B cell (primary cell): ENCODE data around the gene ADGRD2. TPM values are rescaled to one million over a fixed set of nuclear protein-coding genes. Genes with fewer than 3 reads are reported as not detected.

Experiments
- ATAC-seq: fragments of 200-7000 bp; cut with Tn5 transposase; one replicate; pipeline ENCODE4 v1.10.0; 2021; ENCODE audit warnings: low read depth, mild to moderate bottlenecking, moderate number of reproducible peaks, moderate library complexity
- CTCF ChIA-PET: fragments of 350-600 bp; sonication (Branson Sonifier 250); formaldehyde crosslinking; loops from one replicate; lab custom pipeline; 2021; ENCODE audit warnings: antibody characterized with exemption, inconsistent platforms; lab: Charles Lee
- POLR2A ChIA-PET: fragments of 350-600 bp; sonication (Branson Sonifier 250); formaldehyde crosslinking; loops from one replicate; lab custom pipeline; 2021; ENCODE audit warnings: antibody characterized with exemption; lab: Charles Lee
- DNase-seq: peaks from one replicate; pipeline ENCODE4 v3.0.0; 2013
- H2AFZ ChIP-seq: 2 replicates; pipeline ENCODE4 v1.6.1; 2012; ENCODE audit warnings: mild to moderate bottlenecking, low read depth, low read length; ENCODE audit not compliant: insufficient read depth, poor library complexity, severe bottlenecking
- H3K27ac ChIP-seq, 2 donors: 1 replicate in 1 of 2; 2 replicates in 1 of 2; pipeline ENCODE4 v1.5.1; 2012 to 2013; ENCODE audit warnings: low read length in 2 of 2, mild to moderate bottlenecking in 2 of 2, moderate library complexity in 1 of 2
- H3K27me3 ChIP-seq, 4 experiments: fragments of 200-600 bp in 1 of 4; sonication (generic) in 1 of 4; replicated peaks in 1 of 4; 1 replicate in 2 of 4; 2 replicates in 2 of 4; pipeline versions ENCODE4 v1.6.1 to v1.7.0; 2013 to 2016; ENCODE audit warnings: low read length in 3 of 4, mild to moderate bottlenecking in 2 of 4, mixed read lengths in 1 of 4, moderate library complexity in 1 of 4; ENCODE audit not compliant: insufficient read depth in 4 of 4, control insufficient read depth in 3 of 4; ENCODE audit errors: control extremely low read depth in 1 of 4
- H3K36me3 ChIP-seq, 2 experiments: replicated peaks in 1 of 2; 1 replicate in 1 of 2; 2 replicates in 1 of 2; pipeline versions ENCODE4 v1.6.1 to v1.7.1; 2013; ENCODE audit warnings: low read length in 1 of 2; ENCODE audit not compliant: insufficient read depth in 2 of 2, control insufficient read depth in 1 of 2; ENCODE audit errors: control extremely low read depth in 1 of 2, extremely low read depth in 1 of 2
- H3K4me1 ChIP-seq, 2 donors: fragments of 200-600 bp in 1 of 2; sonication (generic) in 1 of 2; 1 replicate in 1 of 2; 2 replicates in 1 of 2; pipeline versions ENCODE4 v1.5.1 to v1.6.1; 2013 to 2017; ENCODE audit warnings: low read length in 2 of 2; ENCODE audit not compliant: control insufficient read depth in 2 of 2, insufficient read depth in 2 of 2
- H3K4me2 ChIP-seq: replicated peaks from 2 replicates; pipeline ENCODE3; 2012; ENCODE audit warnings: mild to moderate bottlenecking, low read depth, low read length; ENCODE audit not compliant: poor library complexity, severe bottlenecking
- H3K4me3 ChIP-seq, 5 experiments: fragments of 200-600 bp in 1 of 5; sonication (generic) in 1 of 5; 1 replicate in 3 of 5; 2 replicates in 2 of 5; pipeline versions ENCODE4 v1.5.1 to v1.7.0; 2011 to 2016; ENCODE audit warnings: low read length in 4 of 5, mild to moderate bottlenecking in 4 of 5, low read depth in 2 of 5, control low read depth in 1 of 5, moderate library complexity in 1 of 5; ENCODE audit not compliant: insufficient read depth in 1 of 5; ENCODE audit errors: control extremely low read depth in 1 of 5, extremely low read depth in 1 of 5
- H3K79me2 ChIP-seq: fragments of 200-600 bp; sonication (generic); one replicate; pipeline ENCODE4 v1.6.0; 2016; ENCODE audit warnings: low read length; ENCODE audit not compliant: control insufficient read depth, insufficient read depth
- H3K9ac ChIP-seq: fragments of 200-600 bp; sonication (generic); 2 replicates; pipeline ENCODE4 v1.6.1; 2017; ENCODE audit warnings: mild to moderate bottlenecking, low read length, moderate library complexity
- H3K9me3 ChIP-seq, 3 donors: one replicate each; pipeline versions ENCODE4 v1.6.1 to v1.7.1; 2013; ENCODE audit warnings: low read length in 2 of 3; ENCODE audit not compliant: control insufficient read depth in 2 of 3, insufficient read depth in 1 of 3; ENCODE audit errors: control extremely low read depth in 1 of 3
- H4K20me1 ChIP-seq: 2 replicates; pipeline ENCODE4 v1.6.0; 2012; ENCODE audit warnings: mild to moderate bottlenecking, low read length; ENCODE audit not compliant: insufficient read depth, control insufficient read depth, poor library complexity, severe bottlenecking
- H3K27ac Mint-ChIP-seq: one replicate; pipeline ENCODE4 v1.8.0; 2021; ENCODE audit warnings: mixed read lengths
- H3K27me3 Mint-ChIP-seq: one replicate; pipeline ENCODE4 v1.8.0; 2021; ENCODE audit warnings: mixed read lengths
- H3K4me1 Mint-ChIP-seq: one replicate; pipeline ENCODE4 v1.8.0; 2021; ENCODE audit warnings: mixed read lengths
- H3K4me3 Mint-ChIP-seq: one replicate; pipeline ENCODE4 v1.8.0; 2021; ENCODE audit warnings: mixed read lengths
- H3K9me3 Mint-ChIP-seq: one replicate; pipeline ENCODE4 v1.8.0; 2022; ENCODE audit warnings: mixed read lengths; ENCODE audit not compliant: insufficient read depth
- EZH2 ChIP-seq: IDR thresholded peaks from 2 replicates; pipeline ENCODE4 v1.6.1; 2012; ENCODE audit warnings: borderline replicate concordance, low read depth, mild to moderate bottlenecking, moderate library complexity, low read length; ENCODE audit not compliant: insufficient read depth, poor library complexity, severe bottlenecking
- WGBS: methylation state at CpG from one replicate; pipeline ENCODE4 v1.1.5; 2013; ENCODE audit warnings: missing lambda C conversion rate; ENCODE audit not compliant: insufficient coverage; 5-methylcytosine and 5-hydroxymethylcytosine counted together
- intact Hi-C: fragments of 100-400 bp; cut with micrococcal nuclease; formaldehyde crosslinking; loops from one replicate; pipeline ENCODE4 v1.10.0; 2022
- polyA plus RNA-seq: library from polyadenylated mRNA; depleted of rRNA; stranded (reverse); fragments of >200 nt; gene quantifications from 2 replicates; pipeline ENCODE4 v1.2.3, GENCODE V29; 2012
- total RNA-seq, 2 donors: library from RNA; stranded (reverse); fragments of 120-200 nt in 1 of 2; gene quantifications; 1 replicate in 1 of 2; 2 replicates in 1 of 2; pipeline versions ENCODE4 v1.2.3 to v1.2.4, GENCODE V29; 2013 to 2022
- TF ChIP-seq, protein P1 (sequence below): fragments of 200-600 bp; IDR thresholded peaks from one replicate; pipeline ENCODE4 v1.8.0; 2022; ENCODE audit warnings: antibody characterized with exemption, mild to moderate bottlenecking

ADGRD2 gene
- total and polyA plus RNA-seq, 2 donors (not counting 1 experiment from before 2014, with no cell fraction given), result not detected

GRCh38 chr9:124436320-124436719 is 13.9 kb upstream of the ADGRD2 start:
- Histone ChIP-seq H3K4me1 (no peaks in the 10 kb centered on the region), H3K4me2 (no peak overlapping the region), H3K4me3 (no peak overlapping the region), H2AFZ (no peak overlapping the region), H3K79me2 (no peaks in the 10 kb centered on the region), H4K20me1 (no peaks in the 10 kb centered on the region), H3K36me3 (no peaks in the 10 kb centered on the region), H3K27ac (no peak overlapping the region), H3K9ac (no peak overlapping the region), H3K27me3 (peaks cover 0 to 6% (median 0%) of the 10 kb centered on the region in 4 experiments), H3K9me3 (peaks cover 0 to 20% (median 5%) of the 10 kb centered on the region in 3 donors)
- Mint-ChIP-seq H3K27ac (no peak overlapping the region), H3K9me3 (peaks cover 3% of the 10 kb centered on the region), H3K4me1 (no peaks in the 10 kb centered on the region), H3K4me3 (no peak overlapping the region), H3K27me3 (peaks cover 23% of the 10 kb centered on the region)
- ATAC-seq (no peak), DNase-seq (no peak)
- CTCF ChIA-PET, result no interaction called here
- POLR2A ChIA-PET, result no interaction called here
- TF ChIP-seq EZH2, result no peak
- TF ChIP-seq, protein P1, sequence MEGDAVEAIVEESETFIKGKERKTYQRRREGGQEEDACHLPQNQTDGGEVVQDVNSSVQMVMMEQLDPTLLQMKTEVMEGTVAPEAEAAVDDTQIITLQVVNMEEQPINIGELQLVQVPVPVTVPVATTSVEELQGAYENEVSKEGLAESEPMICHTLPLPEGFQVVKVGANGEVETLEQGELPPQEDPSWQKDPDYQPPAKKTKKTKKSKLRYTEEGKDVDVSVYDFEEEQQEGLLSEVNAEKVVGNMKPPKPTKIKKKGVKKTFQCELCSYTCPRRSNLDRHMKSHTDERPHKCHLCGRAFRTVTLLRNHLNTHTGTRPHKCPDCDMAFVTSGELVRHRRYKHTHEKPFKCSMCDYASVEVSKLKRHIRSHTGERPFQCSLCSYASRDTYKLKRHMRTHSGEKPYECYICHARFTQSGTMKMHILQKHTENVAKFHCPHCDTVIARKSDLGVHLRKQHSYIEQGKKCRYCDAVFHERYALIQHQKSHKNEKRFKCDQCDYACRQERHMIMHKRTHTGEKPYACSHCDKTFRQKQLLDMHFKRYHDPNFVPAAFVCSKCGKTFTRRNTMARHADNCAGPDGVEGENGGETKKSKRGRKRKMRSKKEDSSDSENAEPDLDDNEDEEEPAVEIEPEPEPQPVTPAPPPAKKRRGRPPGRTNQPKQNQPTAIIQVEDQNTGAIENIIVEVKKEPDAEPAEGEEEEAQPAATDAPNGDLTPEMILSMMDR, result no peak
- intact Hi-C loops, result no loop called here

DNA sequence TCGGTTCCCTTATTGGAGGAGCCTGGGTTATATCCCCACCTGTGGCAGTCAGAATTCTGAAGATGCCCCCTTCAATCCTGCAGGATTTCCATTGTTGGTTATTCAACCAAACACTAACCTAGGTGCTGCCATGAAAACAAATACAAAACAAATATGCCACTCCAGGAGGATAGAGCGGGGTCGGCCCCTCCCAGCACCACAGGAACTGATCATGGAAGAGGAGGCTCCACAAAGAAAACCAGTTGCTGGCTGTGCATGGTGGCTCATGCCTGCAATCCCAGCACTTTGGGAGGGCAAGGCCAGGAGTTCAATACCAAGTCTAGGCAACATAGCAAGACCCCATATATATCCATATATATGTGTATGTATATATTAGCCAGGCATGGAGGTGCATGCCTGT is 13.2 kb upstream of the ADGRD2 start:
- ChIA-PET CTCF (no interaction called here), POLR2A (no interaction called here)
- Histone ChIP-seq H3K9me3 (peaks cover 0 to 20% (median 5%) of the 10 kb centered on the region in 3 donors), H3K79me2 (no peaks in the 10 kb centered on the region), H3K36me3 (no peaks in the 10 kb centered on the region), H3K4me2 (no peak overlapping the region), H2AFZ (no peak overlapping the region), H3K27ac (no peak overlapping the region), H4K20me1 (no peaks in the 10 kb centered on the region), H3K9ac (no peak overlapping the region), H3K4me1 (no peaks in the 10 kb centered on the region), H3K27me3 (peaks cover 0 to 10% (median 0%) of the 10 kb centered on the region in 4 experiments), H3K4me3 (no peak overlapping the region)
- Mint-ChIP-seq H3K27me3 (peaks cover 27% of the 10 kb centered on the region), H3K27ac (no peak overlapping the region), H3K9me3 (peaks cover 3% of the 10 kb centered on the region), H3K4me1 (no peaks in the 10 kb centered on the region), H3K4me3 (no peak overlapping the region)
- ATAC-seq, result no peak
- no peak for TF ChIP-seq EZH2
- TF ChIP-seq, protein P1, result no peak
- intact Hi-C loops, result no loop called here
- WGBS, result 90% methylated on average over 2 of the region's 3 CpGs
- DNase-seq, result no peak
